ENCODE measurements around the gene EHBP1L1. TPM values are rescaled to one million over a fixed set of nuclear protein-coding genes. Genes with fewer than 3 reads are reported as not detected.

Gene EHBP1L1
- total RNA-seq, 2 donors from 2014 or later, result 20.5 to 85.3 TPM

- Histone ChIP-seq H3K4me3 (peak overlapping the region; percentile 92 to 99), H3K9me3 (no peaks in the 10 kb centered on the region), H3K36me3 (peaks cover 44% of the 10 kb centered on the region), H3K27me3 (no peaks in the 10 kb centered on the region), H3K4me1 (peaks cover 0 to 41% of the 10 kb centered on the region in 2 donors), H3K27ac (peak overlapping the region in 1 of 2 donors; percentile 89)
- no peak for DNase-seq (ENCODE audit: low spot score)
- TF ChIP-seq, protein P1, sequence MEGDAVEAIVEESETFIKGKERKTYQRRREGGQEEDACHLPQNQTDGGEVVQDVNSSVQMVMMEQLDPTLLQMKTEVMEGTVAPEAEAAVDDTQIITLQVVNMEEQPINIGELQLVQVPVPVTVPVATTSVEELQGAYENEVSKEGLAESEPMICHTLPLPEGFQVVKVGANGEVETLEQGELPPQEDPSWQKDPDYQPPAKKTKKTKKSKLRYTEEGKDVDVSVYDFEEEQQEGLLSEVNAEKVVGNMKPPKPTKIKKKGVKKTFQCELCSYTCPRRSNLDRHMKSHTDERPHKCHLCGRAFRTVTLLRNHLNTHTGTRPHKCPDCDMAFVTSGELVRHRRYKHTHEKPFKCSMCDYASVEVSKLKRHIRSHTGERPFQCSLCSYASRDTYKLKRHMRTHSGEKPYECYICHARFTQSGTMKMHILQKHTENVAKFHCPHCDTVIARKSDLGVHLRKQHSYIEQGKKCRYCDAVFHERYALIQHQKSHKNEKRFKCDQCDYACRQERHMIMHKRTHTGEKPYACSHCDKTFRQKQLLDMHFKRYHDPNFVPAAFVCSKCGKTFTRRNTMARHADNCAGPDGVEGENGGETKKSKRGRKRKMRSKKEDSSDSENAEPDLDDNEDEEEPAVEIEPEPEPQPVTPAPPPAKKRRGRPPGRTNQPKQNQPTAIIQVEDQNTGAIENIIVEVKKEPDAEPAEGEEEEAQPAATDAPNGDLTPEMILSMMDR (IDR thresholded peaks at IDR 0.05), result no peak
These were observed 40.7 kb downstream of the EHBP1L1 start for GRCh38 chr11:65616575-65617001.

DNA sequence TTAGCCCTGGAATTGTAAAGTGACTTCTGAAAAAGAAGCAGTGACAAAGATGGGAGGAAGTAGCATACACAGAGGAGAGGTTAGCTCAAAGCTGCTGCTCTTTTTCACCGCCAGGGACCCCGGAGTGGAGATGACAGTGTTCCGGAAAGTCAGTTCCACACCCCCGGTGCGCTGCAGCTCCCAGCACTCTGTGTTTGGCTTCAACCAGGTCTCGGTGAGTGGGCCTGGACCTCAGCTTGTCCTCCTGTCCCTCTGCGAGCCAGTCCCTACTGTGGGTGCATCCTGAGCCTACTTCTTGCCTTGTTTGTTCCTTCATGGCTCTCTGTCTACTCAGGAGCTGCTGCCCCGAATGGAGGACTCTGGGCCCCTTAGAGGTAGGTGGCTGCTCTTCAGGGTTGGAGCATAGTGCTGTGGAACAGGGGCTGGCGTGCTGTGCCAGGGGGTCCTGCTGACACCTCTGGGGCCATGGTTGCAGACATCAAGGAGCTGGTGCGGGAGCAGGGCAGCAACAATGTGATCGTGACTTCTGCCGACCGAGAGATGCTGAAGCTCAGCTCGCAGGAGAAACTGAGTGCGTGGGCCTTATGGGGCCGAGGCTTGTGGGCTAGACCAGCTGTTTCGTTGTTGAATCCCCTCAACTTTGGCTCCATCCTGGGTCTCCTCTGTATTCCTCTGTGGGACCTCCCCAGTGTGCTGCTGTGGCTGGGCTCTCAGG, 41.4 kb downstream of the EHBP1L1 start:
- no peak for DNase-seq (ENCODE audit: low spot score)
- no peak overlapping the region for H3K27ac ChIP-seq
- H3K4me3 ChIP-seq, result no peak overlapping the region
- H3K4me1 ChIP-seq, result peaks cover 0 to 34% of the 10 kb centered on the region in 2 donors
- H3K9me3 ChIP-seq, result no peaks in the 10 kb centered on the region
- H3K36me3 ChIP-seq, result peaks cover 44% of the 10 kb centered on the region
- no peaks in the 10 kb centered on the region for H3K27me3 ChIP-seq
- TF ChIP-seq, protein P1 (IDR thresholded peaks at IDR 0.05), result no peak

GRCh38 chr11:65617990-65618751, 42.3 kb downstream of the EHBP1L1 start:
- DNase-seq (ENCODE audit: low spot score), result no peak
- Histone ChIP-seq H3K9me3 (no peaks in the 10 kb centered on the region), H3K36me3 (peaks cover 44% of the 10 kb centered on the region), H3K27me3 (no peaks in the 10 kb centered on the region), H3K4me3 (no peak overlapping the region), H3K4me1 (peaks cover 0 to 25% of the 10 kb centered on the region in 2 donors), H3K27ac (no peak overlapping the region)
- TF ChIP-seq, protein P1 (IDR thresholded peaks at IDR 0.05), result no peak

DNA sequence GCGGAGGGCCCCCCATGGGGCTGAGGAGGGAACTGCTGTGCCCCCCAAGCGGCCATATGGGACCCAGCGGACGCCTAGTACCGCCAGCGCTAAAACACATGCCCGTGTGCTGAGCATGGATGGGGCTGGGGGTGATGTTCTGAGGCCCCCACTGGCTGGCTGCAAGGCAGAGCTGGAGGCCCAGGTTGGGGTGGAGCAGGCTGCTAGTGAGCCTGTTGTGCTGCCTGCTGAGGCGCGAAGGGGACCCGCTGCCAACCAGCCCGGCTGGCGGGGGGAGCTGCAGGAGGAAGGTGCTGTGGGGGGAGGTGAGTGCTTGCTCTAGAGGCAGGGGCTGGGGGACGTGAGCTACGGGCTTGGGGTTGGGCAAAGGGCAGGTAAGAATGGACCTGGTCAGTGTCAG, 42.9 kb downstream of the EHBP1L1 start:
- Histone ChIP-seq H3K4me1 (peaks cover 0 to 19% of the 10 kb centered on the region in 2 donors), H3K36me3 (peaks cover 48% of the 10 kb centered on the region), H3K27ac (no peak overlapping the region), H3K27me3 (no peaks in the 10 kb centered on the region), H3K9me3 (no peaks in the 10 kb centered on the region), H3K4me3 (no peak overlapping the region)
- DNase-seq (ENCODE audit: low spot score), result no peak
- TF ChIP-seq, protein P1 (IDR thresholded peaks at IDR 0.05), result no peak

- no peak overlapping the region for H3K4me3 ChIP-seq
- DNase-seq (ENCODE audit: low spot score), result no peak
These were observed 43.6 kb downstream of the EHBP1L1 start for GRCh38 chr11:65619281-65619928.

More at GRCh38 chr11:65619281-65619928, 43.6 kb downstream of the EHBP1L1 start:
- Histone ChIP-seq H3K4me1 (peaks cover 0 to 19% of the 10 kb centered on the region in 2 donors), H3K9me3 (no peaks in the 10 kb centered on the region), H3K36me3 (peaks cover 54% of the 10 kb centered on the region), H3K27ac (no peak overlapping the region), H3K27me3 (no peaks in the 10 kb centered on the region)
- TF ChIP-seq, protein P1 (IDR thresholded peaks at IDR 0.05), result no peak

Data from right atrium auricular region (tissue), 2 donors.